NCI-H82 treated with DMSO at 0.1 percent for 48 hours (cell line): Measurements from ENCODE around the gene UQCC3.
"Not testable (repeated sequence)": the region's sequence is repeated elsewhere in the genome, so short reads cannot be mapped to it uniquely, and the experiment has no call there.

ENCODE experiments used
- DNase-seq: peaks from one replicate; lab custom pipeline; 2025; ENCODE audit not compliant: unreplicated experiment; lab: John Stamatoyannopoulos, UW

Gene UQCC3

DNA sequence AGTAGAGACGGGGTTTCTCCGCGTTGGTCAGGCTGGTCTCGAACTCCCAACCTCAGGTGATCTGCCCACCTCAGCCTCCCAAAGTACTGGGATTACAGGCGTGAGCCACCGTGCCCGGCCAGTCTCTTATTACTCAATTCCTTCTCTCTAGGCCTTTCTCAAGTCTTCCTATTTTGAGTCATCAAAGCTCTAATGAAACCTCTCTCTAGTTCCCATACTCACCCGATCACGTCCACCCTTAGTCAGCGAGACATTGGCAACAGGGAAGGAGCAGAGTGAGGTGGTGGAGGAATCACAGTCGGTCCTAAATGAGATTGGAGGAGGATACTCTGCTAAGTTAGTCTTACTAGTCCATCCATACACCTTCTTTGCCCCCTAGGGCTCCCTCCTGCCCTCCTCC lies 30.8 kb downstream of the UQCC3 start:
- DNase-seq = no peak

DNA sequence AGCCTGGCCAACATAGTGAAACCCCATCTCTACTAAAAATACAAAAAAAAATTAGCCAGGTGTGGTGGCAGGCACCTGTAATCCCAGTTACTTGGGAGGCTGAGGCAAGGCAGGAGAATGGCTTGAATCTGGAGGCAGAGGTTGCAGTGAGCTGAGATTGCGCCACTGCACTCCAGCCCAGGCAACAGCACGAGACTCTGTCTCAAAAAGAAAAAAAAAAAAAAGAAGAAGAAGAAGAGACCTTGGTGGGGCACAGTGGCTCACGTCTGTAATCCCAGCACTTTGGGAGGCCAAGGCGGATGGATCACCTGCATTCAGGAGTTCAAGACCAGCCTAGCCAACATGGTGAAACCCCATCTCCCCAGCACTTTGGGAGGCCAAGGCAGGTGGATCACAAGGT lies 32.4 kb downstream of the UQCC3 start:
- not testable (repeated sequence) for DNase-seq

DNA sequence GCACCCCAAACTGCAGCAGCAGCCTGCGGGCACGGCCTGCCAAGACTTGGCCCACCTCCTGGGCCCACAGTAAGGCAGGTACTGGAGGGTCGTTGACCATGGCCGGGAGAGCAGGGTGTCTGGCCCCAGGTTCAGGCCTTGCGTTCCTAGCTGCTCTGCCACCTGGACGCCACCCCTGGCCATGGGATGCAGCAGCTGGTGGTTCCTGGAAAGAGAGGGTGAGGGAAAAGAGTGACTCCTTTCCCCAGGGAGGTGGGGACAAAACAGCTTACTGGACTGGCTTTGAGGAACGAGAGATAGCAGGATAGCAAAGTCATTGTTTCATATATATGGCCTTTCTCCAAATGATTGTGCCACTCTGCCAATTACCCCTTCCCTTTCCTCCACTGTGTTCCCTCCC lies 33.9 kb downstream of the UQCC3 start:
- no peak for DNase-seq

DNA sequence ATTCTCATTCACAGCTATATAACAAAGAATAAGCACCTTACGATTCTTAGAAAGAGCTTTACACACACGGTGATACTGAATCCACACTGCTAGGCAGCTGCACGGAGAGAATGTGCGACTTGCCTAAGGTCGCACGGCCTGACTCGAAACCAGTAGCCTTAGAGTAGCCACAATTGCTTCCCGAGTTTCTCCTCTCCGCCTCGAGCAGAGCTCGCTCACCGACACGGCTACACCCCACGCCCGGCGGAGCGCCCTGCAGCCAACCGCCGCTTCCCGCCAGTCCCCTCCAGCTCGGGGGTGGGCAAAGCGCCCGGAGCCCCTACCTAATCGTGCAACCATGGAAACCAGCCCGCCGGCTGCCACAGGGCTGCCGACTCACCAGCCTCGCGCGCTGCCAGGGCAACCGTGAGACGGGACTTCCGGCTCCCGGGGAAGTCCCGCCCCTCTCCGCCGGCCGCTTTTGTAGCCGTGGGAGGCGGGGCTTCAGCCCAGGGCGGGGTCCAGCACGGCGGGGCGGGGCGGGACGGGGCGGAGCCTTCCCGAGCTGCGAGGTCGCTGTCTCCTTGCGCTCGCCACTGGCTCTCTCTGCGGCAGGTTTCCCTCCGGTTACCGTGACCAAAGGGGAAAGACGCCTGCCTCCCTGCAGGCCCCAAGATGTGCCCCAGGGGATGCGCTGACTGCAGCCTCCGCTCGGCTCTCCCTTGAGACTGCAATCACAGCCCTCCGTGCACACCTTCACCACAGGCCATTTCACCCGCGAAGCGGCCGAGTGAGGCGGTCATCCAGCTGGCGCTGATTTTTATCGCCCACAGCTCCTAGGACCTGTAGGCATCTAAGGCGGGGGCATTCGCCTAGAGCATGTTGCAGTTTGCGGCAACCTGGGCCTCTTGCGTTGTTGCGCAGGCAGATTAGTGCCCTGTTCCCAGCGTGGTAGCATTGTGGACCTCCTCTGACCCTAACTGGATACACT lies 34.7 kb downstream of the UQCC3 start:
- peak; percentile 72 for DNase-seq

DNA sequence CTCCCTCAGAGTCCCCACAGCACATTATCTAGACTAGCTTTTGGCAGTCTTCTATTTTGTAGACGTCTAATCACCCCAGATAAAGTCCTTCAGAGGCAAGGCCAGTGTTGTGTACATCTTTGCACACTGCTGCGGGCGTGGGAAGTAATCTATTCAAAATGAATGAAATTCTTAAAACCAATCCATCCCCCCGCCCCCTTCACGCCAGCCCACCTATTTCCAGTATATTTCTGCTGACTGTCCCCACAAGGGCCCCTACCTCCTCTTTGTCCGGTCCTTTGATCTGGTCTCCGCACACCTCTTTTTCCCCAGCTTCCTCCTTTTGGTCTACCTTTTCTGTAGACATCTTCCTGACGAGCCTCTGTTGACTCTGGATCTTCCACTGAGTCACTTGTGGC lies 35.4 kb downstream of the UQCC3 start:
- no peak for DNase-seq

DNA sequence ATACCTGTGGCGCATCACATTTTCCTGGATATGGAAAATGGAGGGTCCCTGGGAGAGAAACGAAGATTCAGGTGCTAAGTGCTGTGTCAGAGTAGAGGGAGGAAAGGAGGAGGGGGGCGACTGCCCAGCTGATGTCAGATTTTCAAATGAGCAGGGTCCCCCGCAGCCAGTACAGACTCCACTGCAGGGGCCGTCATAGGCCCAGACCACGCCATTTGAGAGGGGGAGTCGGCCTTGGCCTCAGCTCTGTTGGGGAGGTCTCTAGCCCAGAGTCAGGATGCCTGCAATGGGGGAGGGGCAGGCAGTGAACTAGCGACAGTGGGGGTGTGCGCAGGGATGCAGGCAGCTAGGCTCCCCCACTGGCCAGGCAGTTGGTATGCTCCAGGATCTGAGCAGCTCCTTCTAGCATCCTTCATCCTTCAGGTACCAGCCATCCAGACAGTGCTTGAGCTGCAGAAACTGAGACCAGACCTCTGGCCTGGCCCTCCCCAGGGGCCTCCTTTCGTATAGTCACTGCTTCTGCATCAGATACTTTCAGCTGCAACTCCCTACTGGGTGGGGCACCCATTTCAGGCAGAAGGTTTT lies 35.9 kb downstream of the UQCC3 start, which contains the start of the genes BSCL2 and GNG3:
TSS of gene BSCL2 (minus strand) at position 148 of the 585 bp plus-strand sequence. CDS start 229 bp downstream, outside the sequence.
TSS of gene GNG3 (plus strand) at position 400 of the 585 bp plus-strand sequence. CDS start 620 bp downstream, outside the sequence.
- DNase-seq = no peak

DNA sequence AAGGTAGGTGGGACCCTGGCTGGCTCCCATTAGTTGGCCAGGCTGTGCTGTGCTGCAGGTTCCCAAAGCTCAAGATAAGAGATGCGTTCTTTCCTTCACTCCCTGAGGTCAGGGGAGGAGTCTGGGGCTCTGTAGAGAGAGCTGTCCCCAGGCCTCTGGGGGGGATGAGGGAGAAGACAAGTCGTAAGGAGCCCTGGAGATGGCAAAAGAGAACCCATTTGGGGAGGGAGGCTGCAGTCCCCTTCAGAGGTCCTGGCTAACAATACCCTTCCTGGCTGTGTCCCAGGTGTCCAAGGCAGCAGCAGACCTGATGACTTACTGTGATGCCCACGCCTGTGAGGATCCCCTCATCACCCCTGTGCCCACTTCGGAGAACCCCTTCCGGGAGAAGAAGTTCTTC lies 36.9 kb downstream of the UQCC3 start:
- DNase-seq = no peak

DNA sequence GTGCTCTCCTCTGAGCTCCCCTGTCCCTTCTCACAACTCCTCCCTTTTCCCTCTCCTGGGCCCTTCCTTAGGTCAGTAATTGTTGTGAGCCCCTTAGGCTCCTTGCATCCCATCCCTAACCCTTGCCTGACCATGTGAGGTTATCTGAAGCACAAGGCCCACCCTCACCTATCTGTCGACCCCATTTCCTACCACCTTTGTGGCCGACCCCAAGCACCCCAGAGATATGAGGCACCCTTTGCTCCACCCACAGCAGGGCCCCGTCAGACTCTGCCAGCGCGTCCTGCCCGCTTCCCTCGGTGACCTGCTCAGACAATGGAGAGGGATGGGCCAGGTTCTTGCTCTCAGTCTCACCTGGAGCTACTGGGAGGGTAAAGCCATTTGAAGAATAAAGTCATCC lies 37.3 kb downstream of the UQCC3 start:
- no peak for DNase-seq

DNA sequence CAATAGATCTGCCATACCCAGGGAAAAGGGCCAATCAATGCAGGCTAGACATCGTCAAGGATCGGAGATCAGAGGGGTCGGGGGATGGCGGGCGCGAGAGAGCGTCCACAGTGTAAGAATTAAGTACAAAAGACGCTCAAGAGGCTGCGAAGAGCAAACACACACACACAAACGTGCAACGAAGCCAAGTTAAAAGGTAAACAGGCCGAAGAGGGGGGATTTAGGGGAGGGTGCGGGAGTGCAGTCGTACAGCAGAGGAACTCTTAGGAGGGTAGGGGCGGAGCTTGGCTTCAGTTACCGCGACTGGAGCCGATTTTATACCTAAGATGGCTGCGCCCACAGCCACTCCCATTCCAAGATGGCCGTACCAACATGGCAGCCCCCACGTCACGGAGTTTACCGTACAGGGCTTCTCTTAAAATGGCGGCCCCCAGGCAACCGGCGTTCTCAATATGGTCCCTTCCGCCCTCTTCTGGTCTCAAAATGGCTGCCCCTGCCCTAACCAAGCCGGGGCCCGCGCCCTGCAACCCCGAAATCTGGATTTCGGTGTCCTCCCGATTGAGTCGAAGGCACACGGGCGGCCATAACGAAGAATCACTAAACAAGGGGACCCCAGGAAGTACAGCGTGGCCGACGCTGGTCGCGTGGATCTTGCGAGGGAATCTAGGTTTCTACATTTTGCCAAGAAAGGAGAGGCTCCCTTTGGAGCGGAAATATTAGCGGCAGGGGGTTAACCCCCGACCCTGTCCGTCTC lies 38.0 kb downstream of the UQCC3 start:
- peak; percentile 95 for DNase-seq

DNA sequence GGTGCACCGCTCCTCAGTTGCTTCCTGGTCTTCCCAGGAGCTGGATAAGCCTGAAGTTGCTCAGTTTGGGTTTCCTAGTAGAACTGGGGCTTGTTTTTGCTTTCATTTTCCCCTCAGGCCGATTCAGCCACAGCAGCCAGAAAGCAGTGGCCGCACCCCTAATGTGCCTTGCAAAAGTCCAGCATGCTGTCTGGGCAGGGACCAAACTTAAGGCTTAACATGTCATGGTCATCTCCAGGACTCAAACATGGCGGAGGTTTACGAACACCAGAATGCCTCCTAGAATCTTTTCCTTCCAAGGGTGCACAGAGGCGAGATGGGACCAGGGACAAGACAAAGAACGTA lies 38.5 kb downstream of the UQCC3 start:
- DNase-seq = no peak

DNA sequence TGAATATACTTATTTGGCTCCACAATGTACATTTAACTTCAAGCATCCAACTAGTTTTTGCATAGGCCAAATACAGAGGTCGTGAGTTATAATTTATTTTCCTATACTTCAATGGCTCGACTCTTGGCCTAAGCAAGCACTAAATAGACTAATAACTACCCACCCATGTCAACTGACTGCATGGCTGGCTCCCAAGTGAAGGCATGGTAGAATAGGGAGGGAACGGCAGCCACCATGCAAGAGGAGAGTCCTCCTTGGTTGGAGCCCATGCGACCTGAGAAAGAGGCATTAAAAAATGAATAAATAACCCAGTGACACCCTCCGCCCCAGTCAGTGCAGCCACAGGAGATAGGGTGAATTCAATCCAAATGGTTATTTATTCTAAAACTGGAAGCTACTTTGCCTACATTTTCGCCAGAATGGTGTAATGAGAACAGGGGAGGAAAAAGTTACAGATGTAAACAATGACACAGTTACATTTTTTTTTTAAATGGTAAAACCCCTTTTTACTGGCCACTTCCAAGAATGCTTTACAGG lies 40.9 kb downstream of the UQCC3 start:
- no peak for DNase-seq

DNA sequence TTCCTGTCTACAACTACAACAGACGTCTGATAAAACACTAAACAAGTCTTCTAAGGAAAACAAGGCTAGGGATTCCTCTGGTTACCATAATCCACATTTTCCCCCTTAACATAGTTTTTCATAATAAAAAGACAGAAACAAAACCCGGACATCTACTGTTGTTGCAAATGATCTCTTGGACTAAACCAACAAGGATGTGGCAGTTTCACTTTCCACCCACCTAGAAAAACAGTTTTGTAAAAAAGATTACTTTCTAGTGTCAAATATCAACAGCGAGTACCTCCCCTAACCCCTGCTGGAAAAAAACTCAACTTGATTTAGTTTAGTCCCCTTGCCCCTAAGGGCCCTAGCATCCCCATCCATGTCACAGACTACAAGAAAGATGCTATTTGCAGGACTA lies 41.4 kb downstream of the UQCC3 start:
- no peak for DNase-seq

DNA sequence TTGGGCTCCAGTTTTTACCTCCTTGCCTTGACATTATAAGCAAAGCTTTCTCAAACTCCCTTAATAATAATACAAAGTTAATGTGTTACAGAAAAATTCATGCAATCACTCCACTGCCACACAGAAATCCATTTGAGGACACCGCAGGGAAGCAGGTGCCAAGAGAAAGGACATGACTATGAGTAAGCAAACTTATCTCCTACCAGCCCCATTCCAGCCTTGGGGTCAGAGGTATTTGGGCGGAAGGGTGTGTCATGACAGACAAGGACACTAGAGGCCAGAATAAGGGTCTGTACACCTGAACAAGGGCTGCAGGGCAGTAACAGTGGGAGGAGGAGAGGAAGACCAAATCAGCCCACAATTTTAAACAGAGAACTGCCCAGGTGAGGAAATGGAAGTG lies 41.9 kb downstream of the UQCC3 start:
- no peak for DNase-seq

DNA sequence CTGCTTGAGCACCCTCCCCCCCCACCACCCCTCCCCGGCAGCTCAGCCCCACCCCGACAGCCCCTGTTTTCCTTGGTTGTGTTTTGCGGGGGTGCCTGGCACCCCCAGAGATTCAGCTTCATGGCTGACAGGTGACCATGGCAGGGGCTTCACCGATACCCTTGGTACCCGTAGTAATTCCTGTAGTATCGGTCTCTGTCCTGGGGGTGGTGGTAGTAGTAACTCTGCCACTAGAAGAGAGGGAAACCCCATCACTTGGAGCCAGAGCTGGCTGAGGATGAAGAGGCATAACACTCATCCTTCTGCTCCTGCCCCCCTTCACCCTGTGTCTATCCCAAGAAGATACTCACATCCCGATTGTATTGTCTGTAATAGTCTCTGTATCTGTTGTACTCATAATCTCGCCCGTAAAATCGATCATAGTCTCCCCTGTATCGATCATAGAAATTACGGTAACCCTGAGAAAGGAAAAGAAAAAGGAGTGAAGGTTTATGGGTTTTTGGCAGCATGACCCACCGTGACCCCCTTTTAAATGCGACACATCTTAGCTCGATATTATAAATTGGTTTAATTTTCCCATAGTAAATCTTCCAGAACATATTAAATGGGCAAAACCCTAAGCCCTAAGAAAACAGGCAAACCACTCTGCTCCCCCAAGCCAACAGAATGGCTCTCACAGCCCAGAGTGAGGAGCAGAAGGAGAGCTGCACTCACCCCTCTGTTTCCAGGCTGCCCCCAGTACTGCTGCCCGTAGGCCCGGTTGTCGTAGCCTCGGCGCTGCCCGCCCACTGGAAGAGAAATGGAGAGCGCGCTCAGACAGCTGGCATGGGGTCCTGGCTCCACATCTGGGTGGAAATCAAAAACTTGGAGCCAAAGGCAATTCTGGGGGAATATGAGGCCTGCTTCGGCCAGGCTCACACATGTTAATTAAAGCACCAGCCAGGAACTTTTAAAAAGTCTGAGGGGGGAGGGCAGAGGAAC lies 44.0 kb downstream of the UQCC3 start:
- no peak for DNase-seq

DNA sequence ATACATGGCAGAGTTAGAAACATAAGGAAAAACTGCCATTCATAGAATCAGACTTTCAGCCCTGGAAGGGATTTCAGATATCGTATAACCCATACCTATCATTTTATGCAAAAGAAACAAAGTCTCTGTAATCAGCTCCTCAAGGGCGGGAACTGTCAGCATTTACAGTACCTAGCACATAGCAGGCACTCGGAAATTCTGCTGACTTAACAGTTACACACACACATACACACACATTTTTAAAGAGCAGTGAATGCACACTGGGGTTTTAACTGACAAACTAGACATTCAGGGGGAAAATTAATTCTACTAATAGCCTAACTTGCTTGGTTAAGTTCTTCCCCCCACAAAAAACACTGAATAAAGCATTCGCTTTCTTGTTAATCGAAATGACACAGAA lies 44.7 kb downstream of the UQCC3 start:
- DNase-seq = no peak

DNA sequence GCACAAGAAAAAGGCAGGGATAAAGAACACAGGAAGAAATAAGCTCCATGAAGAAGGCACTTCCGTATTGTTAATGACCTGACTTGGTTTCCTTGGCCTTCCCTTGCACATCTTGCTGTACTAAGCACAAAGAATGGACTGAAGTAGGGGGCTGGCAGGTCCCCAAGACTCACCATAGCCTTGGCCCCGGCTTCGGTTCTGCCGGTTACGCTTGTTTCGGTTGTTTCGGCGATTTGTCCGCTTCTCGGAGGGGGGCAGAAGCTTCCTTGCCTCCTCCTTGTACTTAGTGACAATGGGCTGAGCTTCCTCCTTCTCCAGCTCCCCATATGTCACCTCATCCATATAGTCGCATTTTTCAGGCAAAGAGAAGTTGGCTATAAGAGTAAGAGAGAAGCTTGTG lies 45.3 kb downstream of the UQCC3 start:
- no peak for DNase-seq

DNA sequence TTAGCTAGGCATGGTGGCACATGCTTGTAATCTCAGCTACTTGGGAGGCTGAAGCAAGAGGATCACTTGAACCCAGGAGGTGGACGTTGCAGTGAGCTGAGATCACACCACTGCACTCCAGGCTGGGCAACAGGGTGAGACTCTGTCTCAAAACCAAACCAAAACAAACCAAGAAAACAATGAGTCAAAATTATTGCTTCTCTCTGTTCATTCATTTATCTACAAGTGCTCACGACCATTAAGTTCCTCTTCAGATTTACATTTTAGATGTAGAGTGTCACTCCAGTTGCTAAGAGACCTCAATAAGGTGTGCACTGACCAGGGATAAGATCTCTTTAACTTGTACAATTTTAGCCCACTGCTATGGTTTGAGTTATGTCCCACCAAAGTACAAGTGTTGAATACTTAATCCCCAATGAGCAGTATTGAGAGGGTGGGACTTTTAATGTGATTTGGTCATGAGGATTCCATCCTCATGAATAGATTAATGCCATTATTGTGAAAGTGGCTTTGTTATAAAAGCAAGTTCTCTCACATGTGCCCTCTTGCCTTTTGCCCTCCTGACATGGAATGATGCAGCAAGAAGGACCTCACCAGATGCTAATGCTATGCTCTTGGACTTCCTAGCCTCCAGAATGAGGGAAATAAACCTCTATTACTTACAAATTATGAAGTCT lies 48.0 kb downstream of the UQCC3 start:
- no peak for DNase-seq

DNA sequence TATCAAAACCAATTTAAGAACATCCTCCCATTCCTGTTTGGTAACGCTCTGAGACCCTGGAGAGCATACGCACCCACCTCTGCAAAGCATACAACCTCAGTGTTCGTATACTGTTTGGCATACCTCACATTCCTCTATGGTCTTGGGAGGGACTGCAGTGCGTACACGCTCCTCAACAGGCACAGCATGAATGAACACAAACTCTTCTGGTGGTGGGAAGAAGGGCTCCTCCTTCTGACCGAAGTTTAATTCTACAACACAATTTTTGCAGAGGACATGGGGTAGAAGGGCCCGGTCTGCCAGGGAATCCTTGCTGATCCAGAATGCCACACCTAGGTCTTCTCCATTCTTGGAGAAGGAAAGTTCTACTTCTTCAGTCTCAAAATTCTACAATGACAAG lies 50.5 kb downstream of the UQCC3 start:
- no peak for DNase-seq
